T-helper 17 cell (primary cell): ENCODE data around the gene CERS3. TPM values are rescaled to one million over a fixed set of nuclear protein-coding genes. Genes with fewer than 3 reads are reported as not detected.
"Not testable (repeated sequence)": the region's sequence is repeated elsewhere in the genome, so short reads cannot be mapped to it uniquely, and the experiment has no call there.

Source experiments
- ATAC-seq: fragments of 150-1000 bp; cut with Tn5 transposase; 2 replicates; pipeline ENCODE4 v1.10.0; 2021; ENCODE audit warnings: mild to moderate bottlenecking, moderate library complexity
- DNase-seq, 3 donors: peaks; one replicate each; pipeline versions ENCODE4 v3.0.0 to v3.0.0-alpha.2; 2020 to 2021
- H3K9me3 ChIP-seq: one replicate; pipeline ENCODE4 v1.7.0; 2013; ENCODE audit warnings: low read length, mild to moderate bottlenecking; ENCODE audit not compliant: control insufficient read depth, poor library complexity, severe bottlenecking
- H3K27ac Mint-ChIP-seq: one replicate; pipeline ENCODE4 v1.8.0; 2022; ENCODE audit warnings: mild to moderate bottlenecking, moderate library complexity, mixed read lengths
- H3K27me3 Mint-ChIP-seq: one replicate; pipeline ENCODE4 v1.8.0; 2022; ENCODE audit warnings: mixed read lengths
- H3K36me3 Mint-ChIP-seq: one replicate; pipeline ENCODE4 v1.8.0; 2022; ENCODE audit warnings: low read depth, mixed read lengths
- H3K4me1 Mint-ChIP-seq: one replicate; pipeline ENCODE4 v1.8.0; 2022; ENCODE audit warnings: mild to moderate bottlenecking, mixed read lengths
- H3K4me3 Mint-ChIP-seq: one replicate; pipeline ENCODE4 v1.8.0; 2022; ENCODE audit warnings: mild to moderate bottlenecking, moderate library complexity, mixed read lengths
- total RNA-seq, 4 donors: library from RNA in 2 of 4; stranded (reverse) in 2 of 4; gene quantifications; one replicate each; pipeline ENCODE4 v1.2.3 and lab custom pipeline; 2022 to 2026

CERS3 gene
- total RNA-seq, 2 donors from 2014 or later: 2.0 to 2.8 TPM

- H3K4me1 Mint-ChIP-seq: no peaks in the 10 kb centered on the region
- DNase-seq (no peak), ATAC-seq (no peak)
- H3K9me3 ChIP-seq: peaks cover 2% of the 10 kb centered on the region
- H3K27me3 Mint-ChIP-seq: no peaks in the 10 kb centered on the region
- H3K4me3 Mint-ChIP-seq: no peak overlapping the region
- H3K27ac Mint-ChIP-seq: no peak overlapping the region
- H3K36me3 Mint-ChIP-seq: peaks cover 2% of the 10 kb centered on the region
Measured at GRCh38 chr15:100472736-100473135, 56.0 kb downstream of the CERS3 start.

- no peaks in the 10 kb centered on the region for H3K27me3 Mint-ChIP-seq
- no peak for ATAC-seq
- H3K27ac Mint-ChIP-seq: no peak overlapping the region
- H3K36me3 Mint-ChIP-seq: peaks cover 2% of the 10 kb centered on the region
- peaks cover 2% of the 10 kb centered on the region for H3K9me3 ChIP-seq
- H3K4me1 Mint-ChIP-seq: no peaks in the 10 kb centered on the region
- DNase-seq: no peak
- no peak overlapping the region for H3K4me3 Mint-ChIP-seq
Measured at GRCh38 chr15:100471933-100472332, 56.8 kb downstream of the CERS3 start.

GRCh38 chr15:100468285-100468684, 60.5 kb downstream of the CERS3 start:
- no peak overlapping the region for H3K27ac Mint-ChIP-seq
- no peaks in the 10 kb centered on the region for H3K27me3 Mint-ChIP-seq
- peaks cover 2% of the 10 kb centered on the region for H3K36me3 Mint-ChIP-seq
- H3K4me3 Mint-ChIP-seq: no peak overlapping the region
- H3K4me1 Mint-ChIP-seq: peaks cover 12% of the 10 kb centered on the region
- H3K9me3 ChIP-seq: no peaks in the 10 kb centered on the region
- DNase-seq (no peak), ATAC-seq (no peak)

- no peak overlapping the region for H3K4me3 Mint-ChIP-seq
- DNase-seq (no peak), ATAC-seq (no peak)
- H3K27me3 Mint-ChIP-seq: no peaks in the 10 kb centered on the region
- no peak overlapping the region for H3K27ac Mint-ChIP-seq
- H3K9me3 ChIP-seq: no peaks in the 10 kb centered on the region
- no peaks in the 10 kb centered on the region for H3K36me3 Mint-ChIP-seq
- peaks cover 12% of the 10 kb centered on the region for H3K4me1 Mint-ChIP-seq
Measured at GRCh38 chr15:100466073-100466472, 62.7 kb downstream of the CERS3 start.

GRCh38 chr15:100464888-100465287, 63.9 kb downstream of the CERS3 start:
- no peaks in the 10 kb centered on the region for H3K36me3 Mint-ChIP-seq
- no peak overlapping the region for H3K4me3 Mint-ChIP-seq
- ATAC-seq: no peak
- no peak for DNase-seq
- peak overlapping the region; percentile 14 for H3K27ac Mint-ChIP-seq
- H3K4me1 Mint-ChIP-seq: peaks cover 12% of the 10 kb centered on the region
- no peaks in the 10 kb centered on the region for H3K9me3 ChIP-seq
- H3K27me3 Mint-ChIP-seq: no peaks in the 10 kb centered on the region

- Mint-ChIP-seq H3K4me3 (no peak overlapping the region), H3K4me1 (peaks cover 12% of the 10 kb centered on the region), H3K36me3 (no peaks in the 10 kb centered on the region), H3K27me3 (no peaks in the 10 kb centered on the region), H3K27ac (peak overlapping the region; percentile 14)
- H3K9me3 ChIP-seq: no peaks in the 10 kb centered on the region
- ATAC-seq: no peak
- no peak for DNase-seq
Measured at GRCh38 chr15:100464256-100464655, 64.5 kb downstream of the CERS3 start.

- H3K27ac Mint-ChIP-seq: no peak overlapping the region
- H3K4me3 Mint-ChIP-seq: no peak overlapping the region
- H3K4me1 Mint-ChIP-seq: peaks cover 12% of the 10 kb centered on the region
Measured at GRCh38 chr15:100463515-100463914, 65.2 kb downstream of the CERS3 start.

GRCh38 chr15:100461049-100461448, 67.7 kb downstream of the CERS3 start:
- ATAC-seq (no peak), DNase-seq (no peak)
- Mint-ChIP-seq H3K4me1 (peaks cover 12% of the 10 kb centered on the region), H3K27me3 (no peaks in the 10 kb centered on the region), H3K4me3 (no peak overlapping the region), H3K27ac (no peak overlapping the region), H3K36me3 (no peaks in the 10 kb centered on the region)
- H3K9me3 ChIP-seq: no peaks in the 10 kb centered on the region

More at GRCh38 chr15:100463515-100463914, 65.2 kb downstream of the CERS3 start:
- no peaks in the 10 kb centered on the region for H3K36me3 Mint-ChIP-seq
- no peak for DNase-seq
- H3K9me3 ChIP-seq: no peaks in the 10 kb centered on the region
- no peaks in the 10 kb centered on the region for H3K27me3 Mint-ChIP-seq
- no peak for ATAC-seq

GRCh38 chr15:100457201-100457600, 71.5 kb downstream of the CERS3 start:
- Mint-ChIP-seq H3K4me1 (no peaks in the 10 kb centered on the region), H3K27ac (no peak overlapping the region), H3K4me3 (no peak overlapping the region), H3K27me3 (no peaks in the 10 kb centered on the region), H3K36me3 (no peaks in the 10 kb centered on the region)
- no peaks in the 10 kb centered on the region for H3K9me3 ChIP-seq
- ATAC-seq (no peak), DNase-seq (no peak)

GRCh38 chr15:100454148-100454547, 74.6 kb downstream of the CERS3 start:
- Mint-ChIP-seq H3K27me3 (no peaks in the 10 kb centered on the region), H3K4me3 (no peak overlapping the region), H3K36me3 (peaks cover 2% of the 10 kb centered on the region)

GRCh38 chr15:100448481-100448880, 80.3 kb downstream of the CERS3 start:
- peaks cover 2% of the 10 kb centered on the region for H3K4me1 Mint-ChIP-seq
- peaks cover 11% of the 10 kb centered on the region for H3K27me3 Mint-ChIP-seq
- H3K4me3 Mint-ChIP-seq: no peak overlapping the region
- H3K36me3 Mint-ChIP-seq: peaks cover 4% of the 10 kb centered on the region
- H3K9me3 ChIP-seq: no peaks in the 10 kb centered on the region
- ATAC-seq: no peak
- no peak for DNase-seq
- H3K27ac Mint-ChIP-seq: no peak overlapping the region

More at GRCh38 chr15:100454148-100454547, 74.6 kb downstream of the CERS3 start:
- Mint-ChIP-seq H3K27ac (no peak overlapping the region), H3K4me1 (no peaks in the 10 kb centered on the region)
- H3K9me3 ChIP-seq: no peaks in the 10 kb centered on the region
- DNase-seq: no peak
- no peak for ATAC-seq

- ATAC-seq, H3K4me3 Mint-ChIP-seq, H3K9me3 ChIP-seq, H3K4me1 Mint-ChIP-seq, DNase-seq, H3K36me3 Mint-ChIP-seq: not testable (repeated sequence)
- Mint-ChIP-seq H3K27ac (peak overlapping the region; percentile 86), H3K27me3 (peaks cover 17% of the 10 kb centered on the region)
Measured at GRCh38 chr15:100441063-100441462, 87.7 kb downstream of the CERS3 start.

- no peaks in the 10 kb centered on the region for H3K9me3 ChIP-seq
- DNase-seq (no peak), ATAC-seq (no peak)
- Mint-ChIP-seq H3K4me1 (peaks cover 3% of the 10 kb centered on the region), H3K36me3 (peaks cover 2% of the 10 kb centered on the region), H3K27me3 (peaks cover 14% of the 10 kb centered on the region), H3K27ac (no peak overlapping the region), H3K4me3 (no peak overlapping the region)
Measured at GRCh38 chr15:100439514-100439913, 89.2 kb downstream of the CERS3 start.

- DNase-seq: no peak
- Mint-ChIP-seq H3K4me1 (peaks cover 3% of the 10 kb centered on the region), H3K36me3 (no peaks in the 10 kb centered on the region), H3K27me3 (peaks cover 6% of the 10 kb centered on the region), H3K4me3 (no peak overlapping the region), H3K27ac (no peak overlapping the region)
- ATAC-seq: no peak
- H3K9me3 ChIP-seq: no peaks in the 10 kb centered on the region
Measured at GRCh38 chr15:100438570-100438969, 90.2 kb downstream of the CERS3 start.
